Thyroid gland (tissue), 4 donors: Measurements from ENCODE around the gene OXA1L.

Source experiments
- CTCF ChIP-seq, 6 experiments: fragments of 200-600 bp in 3 of 6; fragments of 450-650 bp in 3 of 6; sonication (generic) in 3 of 6; IDR thresholded peaks; one replicate each; pipeline ENCODE4 v1.5.1; 2016 to 2019; ENCODE audit warnings: antibody characterized with exemption in 6 of 6, mild to moderate bottlenecking in 2 of 6, inconsistent platforms in 1 of 6, moderate library complexity in 1 of 6
- POLR2A ChIP-seq, 2 donors: fragments of 450-650 bp; IDR thresholded peaks; one replicate each; pipeline ENCODE4 v1.6.1; 2017; ENCODE audit warnings: antibody characterized with exemption in 2 of 2, mild to moderate bottlenecking in 2 of 2, moderate library complexity in 1 of 2

- TF ChIP-seq CTCF (IDR thresholded peaks at IDR 0.05): no peak
- no peak for TF ChIP-seq POLR2A (IDR thresholded peaks at IDR 0.05)
Observed at GRCh38 chr14:22737052-22737451, 29.4 kb upstream of the OXA1L start.
